GM10847 (cell line): ENCODE data around the gene TMEM63C.

Experiments
- POLR2A ChIP-seq: IDR thresholded peaks from 2 replicates; pipeline ENCODE4 v1.6.1; 2011; ENCODE audit not compliant: insufficient read length; ENCODE audit errors: extremely low read depth

TMEM63C gene

GRCh38 chr14:77205566-77205965, 24.0 kb downstream of the TMEM63C start:
- no peak for TF ChIP-seq POLR2A

GRCh38 chr14:77206261-77206824, 24.7 kb downstream of the TMEM63C start:
- no peak for TF ChIP-seq POLR2A

- no peak for TF ChIP-seq POLR2A
Measured at GRCh38 chr14:77206877-77207389, 25.3 kb downstream of the TMEM63C start.

GRCh38 chr14:77208291-77208978, 26.8 kb downstream of the TMEM63C start:
- no peak for TF ChIP-seq POLR2A

- TF ChIP-seq POLR2A = no peak
Measured at GRCh38 chr14:77208979-77209318, 27.4 kb downstream of the TMEM63C start.

GRCh38 chr14:77212097-77212870, 30.7 kb downstream of the TMEM63C start:
- TF ChIP-seq POLR2A = no peak

- no peak for TF ChIP-seq POLR2A
Measured at GRCh38 chr14:77212943-77213678, 31.5 kb downstream of the TMEM63C start.

GRCh38 chr14:77213679-77214016, 32.0 kb downstream of the TMEM63C start:
- TF ChIP-seq POLR2A = no peak

GRCh38 chr14:77214216-77214615, 32.6 kb downstream of the TMEM63C start:
- TF ChIP-seq POLR2A = no peak

- no peak for TF ChIP-seq POLR2A
Measured at GRCh38 chr14:77217551-77217950, 36.0 kb downstream of the TMEM63C start.

GRCh38 chr14:77219591-77219990, 38.0 kb downstream of the TMEM63C start:
- TF ChIP-seq POLR2A = no peak

GRCh38 chr14:77220246-77221017, 38.8 kb downstream of the TMEM63C start:
- no peak for TF ChIP-seq POLR2A

GRCh38 chr14:77221241-77221871, 39.8 kb downstream of the TMEM63C start:
- no peak for TF ChIP-seq POLR2A

- TF ChIP-seq POLR2A = no peak
Measured at GRCh38 chr14:77222546-77223225, 41.1 kb downstream of the TMEM63C start.
